ENCODE results near the gene SETD3.
A peak's percentile ranks its signal among the peaks of the same experiment; 100 is the strongest.

Gene SETD3

DNA sequence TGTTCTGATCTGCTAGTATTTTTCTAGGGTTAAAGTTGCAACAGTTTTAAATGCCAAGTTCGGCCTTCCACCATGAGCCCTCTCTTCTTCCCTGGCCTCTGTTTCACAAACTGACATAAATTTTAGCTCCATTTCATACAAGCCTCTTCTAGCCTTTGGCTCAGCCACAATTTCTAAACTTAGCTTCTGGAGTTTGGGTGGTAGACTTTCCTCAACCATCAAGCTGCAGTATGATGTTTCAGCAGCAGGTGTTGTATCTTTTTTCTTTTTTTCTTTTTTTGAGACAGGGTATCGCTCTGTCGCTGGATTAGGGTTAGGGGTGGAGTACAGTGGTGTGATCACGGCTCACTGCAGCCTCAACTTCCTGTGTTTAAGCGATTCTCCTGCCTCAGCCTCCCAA lies 29.4 kb downstream of the SETD3 start:
- DNase-seq: no peak

DNA sequence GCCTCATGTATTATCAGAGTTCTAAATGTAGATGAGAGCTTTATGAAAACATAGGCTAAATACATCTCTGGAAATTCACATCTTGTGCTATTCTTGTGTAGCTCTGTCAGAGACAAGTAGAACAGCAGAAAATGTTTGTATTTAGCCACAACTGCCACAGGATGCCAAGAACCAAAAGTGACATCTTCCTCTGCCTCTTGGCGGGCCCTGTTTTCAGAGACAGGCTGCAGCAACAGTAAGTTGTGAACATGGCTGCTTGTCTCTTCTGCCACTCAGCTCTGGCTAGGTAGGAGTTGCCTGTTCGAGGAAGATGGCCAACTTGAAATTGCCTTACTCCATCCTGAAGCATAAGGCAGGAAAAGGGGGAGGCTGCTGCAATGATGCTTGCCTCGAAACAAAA lies 30.4 kb downstream of the SETD3 start:
- no peak for DNase-seq

- DNase-seq: no peak
Observed at GRCh38 chr14:99447739-99448138, 32.9 kb downstream of the SETD3 start.

DNA sequence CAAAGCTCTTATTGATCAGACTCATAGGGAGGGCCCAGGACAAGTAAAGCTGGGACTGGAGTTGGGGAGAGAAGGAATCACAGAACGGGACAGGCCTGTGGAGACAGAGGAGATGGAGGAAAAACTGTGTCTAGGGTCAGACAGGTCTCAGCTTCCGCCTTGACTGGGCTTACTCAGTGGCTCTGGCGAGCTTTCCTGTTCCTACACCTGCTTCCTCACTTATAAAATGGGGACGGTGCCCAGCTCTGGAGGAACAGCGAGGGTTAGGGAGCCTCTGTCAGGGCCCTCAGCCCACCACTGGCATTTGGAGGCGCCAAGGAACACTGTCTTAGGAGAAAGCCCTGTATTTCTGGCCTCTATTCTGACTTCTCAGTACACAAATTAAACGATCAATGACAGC lies 34.7 kb downstream of the SETD3 start:
- no peak for DNase-seq

- no peak for DNase-seq
Observed at GRCh38 chr14:99441918-99442317, 38.7 kb downstream of the SETD3 start.

GRCh38 chr14:99441157-99441870 lies 39.3 kb downstream of the SETD3 start:
- DNase-seq: no peak

- no peak for DNase-seq
Observed at GRCh38 chr14:99440278-99440677, 40.4 kb downstream of the SETD3 start.

DNA sequence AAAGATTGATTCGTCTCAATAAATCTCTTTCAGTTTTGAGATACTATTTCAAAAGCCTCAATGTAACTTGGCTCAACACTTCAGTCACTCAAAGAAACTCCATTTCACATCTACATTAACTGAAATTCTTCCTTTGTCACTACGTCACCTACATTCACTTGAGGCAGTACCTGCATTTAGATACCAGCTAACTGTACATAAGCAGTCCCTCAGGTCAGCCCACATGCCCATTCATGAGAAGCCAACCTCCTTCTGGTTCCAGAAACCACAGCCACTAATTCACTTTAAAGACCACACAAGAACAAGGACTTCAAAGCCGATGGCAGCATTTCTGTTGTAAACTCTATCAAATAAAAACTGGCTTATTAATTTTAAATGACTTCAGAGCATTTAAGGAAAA lies 43.0 kb downstream of the SETD3 start:
- DNase-seq: no peak

DNA sequence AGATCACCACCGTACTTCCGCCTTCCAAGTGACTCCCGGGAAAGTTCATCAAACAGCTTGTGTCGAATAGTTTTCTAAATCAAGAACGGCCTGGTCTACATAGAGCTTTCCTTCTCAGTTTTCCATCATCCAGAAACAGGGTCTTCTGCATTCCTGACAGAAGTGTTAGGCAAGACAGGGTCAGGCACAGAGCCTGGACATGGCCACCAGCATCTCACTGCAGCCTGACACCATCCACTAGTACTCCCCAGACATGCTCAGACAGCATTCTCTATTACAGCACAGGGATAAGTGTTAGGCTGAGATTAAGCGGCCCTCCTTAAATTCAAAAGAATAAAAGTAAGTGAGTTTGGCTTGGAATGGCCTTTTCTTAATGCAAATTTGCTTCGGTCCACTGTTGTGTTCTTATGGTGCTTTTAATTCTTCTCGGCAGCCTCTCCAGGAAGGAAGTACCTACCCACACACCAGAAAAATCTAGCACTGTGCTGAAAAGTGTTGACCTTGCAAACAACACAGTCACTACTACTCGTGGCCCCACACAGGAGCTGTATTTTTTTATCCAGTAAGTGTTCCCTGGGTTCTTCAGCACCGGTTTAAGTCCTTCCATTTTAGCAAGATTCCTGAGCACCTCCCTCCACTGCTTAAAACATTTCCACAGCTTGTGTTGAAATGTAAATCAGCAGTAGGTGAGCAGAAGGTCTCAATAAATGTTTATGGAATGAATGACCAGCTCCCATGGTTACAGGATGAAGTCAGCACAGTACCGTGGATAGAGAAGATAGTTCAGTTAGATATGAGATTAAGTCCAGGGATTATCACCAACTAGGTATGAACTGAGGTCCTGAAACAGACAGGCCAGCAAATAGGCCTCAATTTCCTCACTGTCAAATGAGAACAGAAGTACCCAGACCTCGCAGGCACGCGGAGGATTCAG lies 44.1 kb downstream of the SETD3 start:
- no peak for DNase-seq

DNA sequence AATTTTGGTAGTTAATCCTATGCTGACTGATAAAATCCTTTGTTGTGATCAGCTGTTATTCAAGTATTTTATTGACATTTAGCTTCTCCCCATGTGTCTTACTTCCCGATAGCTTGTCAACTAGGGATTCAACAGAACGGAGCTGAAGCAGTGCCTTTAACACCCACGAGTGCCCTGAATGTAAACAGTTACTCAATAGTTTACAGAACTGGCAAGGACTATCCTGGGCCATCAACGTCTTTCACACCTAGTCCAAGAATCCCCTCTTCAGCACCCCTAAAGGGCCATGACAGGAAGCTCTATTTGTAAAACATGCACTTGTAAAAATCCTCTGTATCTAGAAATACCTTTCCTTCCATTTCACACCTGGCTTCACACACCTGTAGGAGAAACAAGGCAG lies 45.3 kb downstream of the SETD3 start:
- no peak for DNase-seq

DNA sequence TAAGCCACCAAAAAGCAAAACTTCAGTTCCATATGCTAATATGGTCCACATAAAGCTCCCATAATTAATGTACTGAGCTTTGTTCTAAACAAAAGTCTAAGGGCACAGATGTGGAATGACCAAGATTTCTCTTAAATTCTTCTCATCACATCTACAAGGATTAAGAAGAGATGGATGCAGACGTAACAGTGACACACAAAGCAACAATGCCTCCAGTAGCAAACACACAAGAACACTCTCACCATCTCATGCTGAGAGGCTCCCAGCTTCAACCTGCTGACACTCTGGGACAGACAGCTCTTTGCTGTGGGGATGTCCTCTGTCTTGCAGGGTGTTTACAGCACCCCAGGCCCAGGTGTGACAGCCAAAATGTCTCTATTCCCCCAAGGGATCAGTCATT lies 48.2 kb downstream of the SETD3 start:
- no peak for DNase-seq

GRCh38 chr14:99431986-99432385 lies 48.7 kb downstream of the SETD3 start:
- no peak for DNase-seq

DNA sequence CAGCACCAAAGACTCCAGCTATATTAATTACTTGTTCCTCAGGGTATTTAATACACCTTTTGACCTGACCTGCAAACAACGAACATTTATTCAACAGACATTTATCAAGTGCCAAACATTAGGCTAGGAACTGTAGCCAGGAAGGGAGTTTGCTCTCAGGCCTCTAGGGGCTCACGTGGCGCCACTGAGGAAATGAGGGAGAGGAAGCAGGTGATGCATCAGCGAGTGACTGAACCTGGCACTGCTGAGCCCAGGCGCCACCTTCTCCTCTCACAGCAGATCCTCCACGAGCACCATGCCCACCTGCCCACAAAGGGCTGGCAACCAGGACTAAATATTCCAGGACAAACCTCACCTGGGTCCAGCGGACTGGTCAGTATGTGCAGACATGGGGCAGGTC lies 50.2 kb downstream of the SETD3 start:
- DNase-seq: no peak

- DNase-seq: no peak
Observed at GRCh38 chr14:99427632-99428300, 52.9 kb downstream of the SETD3 start.

DNA sequence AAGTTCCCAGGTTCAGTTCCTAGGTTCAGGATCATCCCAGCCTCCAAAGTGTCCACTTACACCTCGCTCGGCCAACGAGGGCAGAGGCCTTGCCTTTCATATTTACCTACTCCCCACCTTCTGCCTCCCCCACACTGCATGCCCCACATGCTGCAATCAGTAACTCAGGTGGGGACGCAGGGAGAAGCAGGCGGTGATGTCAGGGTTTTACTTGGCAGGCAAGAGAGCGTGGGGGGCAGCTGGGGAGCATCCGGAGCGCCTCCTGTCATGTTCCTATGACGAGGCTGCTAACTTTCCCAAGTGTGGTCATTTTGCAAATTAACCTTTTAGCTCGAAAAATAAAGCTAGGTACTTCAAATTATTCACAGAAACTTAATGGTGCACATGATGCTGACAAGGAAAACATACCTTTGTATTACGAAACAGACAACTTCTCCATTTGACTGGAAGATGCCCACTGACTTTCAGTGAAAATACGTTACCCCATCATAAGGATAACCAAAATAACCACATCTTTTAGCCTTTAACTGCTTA lies 53.8 kb downstream of the SETD3 start:
- DNase-seq: no peak

- DNase-seq: no peak
Observed at GRCh38 chr14:99426265-99426664, 54.4 kb downstream of the SETD3 start.

DNA sequence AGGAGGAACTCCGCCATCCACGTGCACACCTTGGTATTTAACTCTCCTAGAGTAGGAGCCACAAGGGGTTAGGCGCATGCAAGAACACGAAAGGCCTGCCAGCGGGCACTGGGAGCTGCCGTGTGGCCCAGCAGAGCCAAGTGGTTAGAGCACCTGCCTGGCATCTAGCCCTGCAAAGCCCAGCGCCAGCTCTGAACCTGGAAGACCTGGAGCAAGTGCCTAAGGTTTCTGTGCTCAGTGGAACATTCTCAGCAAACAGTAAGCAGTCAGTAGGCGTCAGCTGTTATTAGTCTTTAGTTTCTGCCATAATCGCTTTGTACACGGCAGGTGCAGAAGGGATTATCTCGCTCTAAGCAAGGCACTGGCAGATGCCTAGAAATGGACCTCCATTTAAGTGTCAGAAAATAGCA lies 55.4 kb downstream of the SETD3 start:
- DNase-seq: peak; percentile 29

DNA sequence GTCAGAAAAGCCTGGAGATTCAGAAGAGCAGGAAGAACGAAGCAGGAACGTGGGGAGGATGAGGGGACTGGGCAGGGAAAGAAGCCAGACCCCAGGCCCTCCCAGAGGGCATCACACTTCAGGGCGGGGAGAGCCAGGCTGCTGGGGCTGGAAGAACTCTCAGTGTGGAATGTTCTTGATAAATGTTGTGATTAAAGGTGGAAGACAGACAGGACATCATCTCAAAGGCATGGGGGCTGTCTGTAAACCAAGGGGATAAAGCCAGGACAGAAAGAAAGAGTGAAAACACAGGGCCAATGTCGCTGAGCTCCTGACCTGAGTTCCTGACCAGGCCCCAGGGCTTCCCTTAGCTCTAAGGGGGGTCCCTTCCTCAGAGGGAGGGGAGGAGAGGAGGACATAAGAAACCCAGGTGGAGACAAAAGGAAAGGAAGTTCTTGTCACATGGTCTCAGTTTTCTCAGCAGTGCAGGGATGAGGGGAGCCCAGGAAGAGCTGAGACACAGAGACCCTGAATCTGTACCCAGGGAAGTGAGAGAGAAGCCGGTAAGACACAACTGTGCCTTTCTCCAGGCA lies 56.3 kb downstream of the SETD3 start:
- no peak for DNase-seq

DNA sequence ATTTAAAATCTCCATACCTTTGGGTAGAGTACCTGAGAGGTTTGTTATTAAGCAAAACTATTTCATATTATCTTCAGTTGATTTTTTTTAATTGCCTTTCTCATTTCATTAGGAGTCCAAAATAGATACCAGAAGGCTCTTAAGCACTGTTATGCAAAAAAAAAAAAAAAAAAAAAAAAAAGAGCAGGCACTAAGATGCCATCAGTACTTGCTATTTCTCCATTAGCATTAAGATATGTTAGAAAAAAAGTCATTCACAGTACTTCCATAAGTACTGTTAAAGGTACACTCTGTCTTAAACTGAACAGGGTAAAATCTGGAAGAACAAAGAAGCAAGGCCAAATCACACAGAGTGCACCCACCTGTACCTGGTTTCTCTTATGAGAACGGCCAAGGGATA lies 57.2 kb downstream of the SETD3 start:
- no peak for DNase-seq

GRCh38 chr14:99422228-99423010 lies 58.2 kb downstream of the SETD3 start:
- no peak for DNase-seq

DNA sequence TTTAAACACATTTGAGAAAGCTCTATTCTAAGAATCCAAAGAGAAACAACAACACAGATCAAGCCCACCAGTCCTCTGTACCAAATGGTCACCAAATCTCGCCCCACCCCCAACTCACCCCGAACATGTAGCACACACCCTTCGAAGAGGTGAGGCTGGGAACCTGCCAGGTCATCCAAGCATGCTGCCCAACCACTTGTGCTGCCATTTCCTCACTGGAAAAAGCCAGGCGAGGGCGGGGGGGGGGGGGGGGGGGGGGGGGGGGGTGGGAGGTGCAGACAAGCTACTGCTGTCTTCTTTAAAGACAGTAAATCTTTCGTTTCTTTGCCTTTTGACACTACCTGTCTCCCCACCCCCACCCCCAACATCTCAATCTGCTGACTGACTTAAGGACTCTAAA lies 59.9 kb downstream of the SETD3 start:
- DNase-seq: no peak

DNA sequence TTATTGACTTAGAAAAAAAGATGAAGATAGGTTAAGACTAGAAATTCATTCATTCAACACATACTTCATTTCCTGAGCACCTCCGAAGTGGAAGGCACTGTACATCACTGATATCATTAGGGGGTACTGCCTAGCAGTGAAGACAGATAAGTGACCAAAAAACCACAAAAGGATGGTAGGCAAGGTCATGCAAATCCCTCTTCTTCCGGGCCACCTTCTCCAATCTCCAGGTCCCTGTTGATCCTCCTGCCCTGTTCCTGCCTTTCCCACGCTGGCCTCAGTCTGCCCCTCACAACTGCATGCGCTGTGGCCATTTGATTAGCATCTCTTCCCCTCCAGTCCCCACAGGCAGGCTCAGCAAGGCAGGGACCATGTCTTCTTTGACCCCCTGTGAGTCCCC lies 60.8 kb downstream of the SETD3 start:
- DNase-seq: no peak
